T-cell (primary cell): Measurements from ENCODE around the gene SPRN. TPM values are rescaled to one million over a fixed set of nuclear protein-coding genes. Genes with fewer than 3 reads are reported as not detected.

Experiments
- ATAC-seq, 4 experiments: fragments of 200-7000 bp in 3 of 4; fragments of 150-1000 bp in 1 of 4; cut with Tn5 transposase; replicated peaks in 1 of 4; 1 replicate in 3 of 4; 2 replicates in 1 of 4; pipeline ENCODE4 v1.10.0; 2021; ENCODE audit warnings: moderate library complexity in 3 of 4, mild to moderate bottlenecking in 2 of 4, moderate number of reproducible peaks in 1 of 4
- CTCF ChIA-PET, 2 donors: fragments of 300-600 bp; sonication (Branson Sonifier 250); formaldehyde crosslinking; loops; one replicate each; lab custom pipeline; 2022; ENCODE audit warnings: antibody characterized with exemption in 2 of 2; lab: Charles Lee
- POLR2A ChIA-PET, 2 donors: fragments of 300-600 bp; sonication (Branson Sonifier 250); formaldehyde crosslinking; loops; one replicate each; lab custom pipeline; 2022; ENCODE audit warnings: antibody characterized with exemption in 2 of 2; lab: Charles Lee
- DNase-seq, 35 experiments: peaks; one replicate each; pipeline versions ENCODE4 v3.0.0 to v3.0.0-alpha.2; 2013 to 2023
- H3K27ac ChIP-seq: one replicate; pipeline ENCODE4 v1.5.1; 2013; ENCODE audit warnings: low read length
- H3K27me3 ChIP-seq, 2 experiments: replicated peaks in 1 of 2; 1 replicate in 1 of 2; 2 replicates in 1 of 2; pipeline versions ENCODE4 v1.6.1 to v1.7.0; 2013; ENCODE audit warnings: low read length in 1 of 2, mixed read lengths in 1 of 2; ENCODE audit not compliant: control insufficient read depth in 2 of 2, insufficient read depth in 2 of 2; ENCODE audit errors: extremely low read depth in 1 of 2
- H3K36me3 ChIP-seq, 2 donors: 1 replicate in 1 of 2; 2 replicates in 1 of 2; pipeline versions ENCODE4 v1.6.1 to v1.7.0; 2013; ENCODE audit warnings: low read length in 1 of 2; ENCODE audit not compliant: control insufficient read depth in 2 of 2, insufficient read depth in 1 of 2; ENCODE audit errors: extremely low read depth in 1 of 2
- H3K4me1 ChIP-seq, 2 experiments: 1 replicate in 1 of 2; 2 replicates in 1 of 2; pipeline versions ENCODE4 v1.6.1 to v1.7.0; 2013; ENCODE audit warnings: low read length in 2 of 2, mixed read lengths in 1 of 2; ENCODE audit not compliant: insufficient read depth in 2 of 2, control insufficient read depth in 1 of 2; ENCODE audit errors: extremely low read depth in 1 of 2
- H3K4me3 ChIP-seq, 2 donors: 1 replicate in 1 of 2; 2 replicates in 1 of 2; pipeline versions ENCODE4 v1.5.1 to v1.7.0; 2013; ENCODE audit warnings: mild to moderate bottlenecking in 2 of 2, low read length in 1 of 2, moderate library complexity in 1 of 2; ENCODE audit not compliant: control insufficient read depth in 1 of 2; ENCODE audit errors: extremely low read depth in 1 of 2
- H3K9me3 ChIP-seq: 2 replicates; pipeline ENCODE4 v1.7.0; 2013
- H3K27ac Mint-ChIP-seq, 2 donors: one replicate each; pipeline ENCODE4 v1.8.0; 2020 to 2021; ENCODE audit warnings: mild to moderate bottlenecking in 2 of 2, mixed read lengths in 2 of 2
- H3K27me3 Mint-ChIP-seq, 2 donors: one replicate each; pipeline ENCODE4 v1.8.0; 2021 to 2022; ENCODE audit warnings: mixed read lengths in 2 of 2
- H3K36me3 Mint-ChIP-seq: one replicate; pipeline ENCODE4 v1.8.0; 2021; ENCODE audit warnings: mixed read lengths
- H3K4me1 Mint-ChIP-seq, 3 donors: one replicate each; pipeline ENCODE4 v1.8.0; 2020 to 2022; ENCODE audit warnings: mixed read lengths in 3 of 3, mild to moderate bottlenecking in 1 of 3
- H3K4me3 Mint-ChIP-seq, 3 donors: one replicate each; pipeline ENCODE4 v1.8.0; 2020 to 2022; ENCODE audit warnings: mild to moderate bottlenecking in 3 of 3, mixed read lengths in 3 of 3, moderate library complexity in 3 of 3
- H3K9me3 Mint-ChIP-seq, 3 donors: one replicate each; pipeline ENCODE4 v1.8.0; 2020 to 2022; ENCODE audit warnings: mixed read lengths in 3 of 3
- WGBS: methylation state at CpG from one replicate; pipeline ENCODE4 v1.1.5; 2013; ENCODE audit warnings: missing lambda C conversion rate; ENCODE audit not compliant: insufficient coverage; 5-methylcytosine and 5-hydroxymethylcytosine counted together
- total RNA-seq, 35 experiments: library from RNA in 6 of 35; stranded (reverse) in 6 of 35; fragments of 120-200 nt in 1 of 35; gene quantifications; one replicate each; pipeline versions ENCODE4 v1.2.1 to v1.2.4 and lab custom pipeline; 2013 to 2026

Gene SPRN
- total RNA-seq, 5 donors from 2014 or later (not counting 1 experiment from before 2014, with no cell fraction given) = 0.06 to 0.12 TPM; not detected in 3

DNA sequence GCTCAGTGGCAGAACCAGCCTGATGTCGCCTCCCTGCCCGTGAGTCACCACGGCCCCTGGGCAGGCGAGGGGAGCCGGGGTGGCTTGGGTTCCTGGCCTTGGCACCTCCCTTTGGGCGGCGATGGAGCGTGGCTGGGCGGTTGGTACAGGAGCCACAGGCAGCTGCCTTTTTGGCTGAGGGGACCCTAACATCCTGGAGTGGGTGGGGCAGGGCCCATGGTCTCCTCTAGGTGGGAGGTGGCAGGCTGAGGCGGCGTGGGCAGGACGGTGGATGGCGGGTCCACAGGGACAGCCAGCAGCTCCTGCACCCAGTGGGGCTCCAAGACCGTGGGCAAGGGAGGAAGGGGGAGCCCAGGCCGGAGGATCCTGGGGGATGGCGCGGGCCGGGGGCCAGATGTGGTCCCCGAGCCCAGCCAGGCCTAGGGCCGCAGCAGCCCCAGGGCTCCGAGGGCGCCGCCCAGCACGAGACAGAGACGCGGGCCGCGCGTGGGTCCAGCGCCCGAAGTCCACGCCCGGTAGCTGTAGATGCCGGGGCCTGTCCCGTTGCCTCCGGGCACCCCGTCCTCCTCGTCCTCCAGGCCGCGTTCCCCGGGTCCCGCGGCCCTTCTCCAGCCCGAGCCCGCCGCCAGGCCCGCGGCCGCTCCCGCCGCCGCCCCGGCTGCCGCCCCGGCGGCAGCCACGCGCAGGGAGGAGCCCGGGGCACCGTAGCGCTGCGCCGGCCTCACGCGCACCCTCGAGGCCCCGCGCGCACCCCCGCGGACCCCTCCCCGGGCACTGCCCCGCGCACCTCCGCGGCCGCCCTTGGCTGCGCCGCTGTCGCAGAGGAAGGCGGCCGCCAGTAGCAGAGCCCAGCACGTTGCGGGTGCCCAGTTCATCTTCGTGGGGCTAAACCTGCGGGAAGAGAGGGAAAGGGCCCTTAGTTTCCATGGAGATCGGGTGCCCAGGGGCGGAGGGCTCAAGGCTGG is 1.3 kb downstream of the SPRN start:
- Mint-ChIP-seq H3K36me3 (peaks cover 6% of the 10 kb centered on the region), H3K9me3 (peaks cover 0 to under 1% (median 0%) of the 10 kb centered on the region in 3 donors), H3K27me3 (peaks cover 0 to 10% of the 10 kb centered on the region in 2 donors), H3K27ac (no peak overlapping the region), H3K4me3 (peak overlapping the region in 2 of 3 donors; percentile 21 to 67), H3K4me1 (peaks cover 0 to 6% (median 0%) of the 10 kb centered on the region in 3 donors)
- WGBS = 18% methylated on average over 82 of the region's 88 CpGs
- DNase-seq = no peak
- no peak overlapping the region for H3K27ac ChIP-seq
- H3K9me3 ChIP-seq = no peaks in the 10 kb centered on the region
- peaks cover 0 to 23% of the 10 kb centered on the region in 2 experiments for H3K27me3 ChIP-seq
- H3K4me3 ChIP-seq = no peak overlapping the region
- H3K36me3 ChIP-seq = peaks cover 0 to 13% of the 10 kb centered on the region in 2 donors
- POLR2A ChIA-PET = no interaction called here
- H3K4me1 ChIP-seq = peaks cover 0 to 8% of the 10 kb centered on the region in 2 experiments
- CTCF ChIA-PET = no interaction called here
- peak; percentile 30 to 56 (median 48) for ATAC-seq

DNA sequence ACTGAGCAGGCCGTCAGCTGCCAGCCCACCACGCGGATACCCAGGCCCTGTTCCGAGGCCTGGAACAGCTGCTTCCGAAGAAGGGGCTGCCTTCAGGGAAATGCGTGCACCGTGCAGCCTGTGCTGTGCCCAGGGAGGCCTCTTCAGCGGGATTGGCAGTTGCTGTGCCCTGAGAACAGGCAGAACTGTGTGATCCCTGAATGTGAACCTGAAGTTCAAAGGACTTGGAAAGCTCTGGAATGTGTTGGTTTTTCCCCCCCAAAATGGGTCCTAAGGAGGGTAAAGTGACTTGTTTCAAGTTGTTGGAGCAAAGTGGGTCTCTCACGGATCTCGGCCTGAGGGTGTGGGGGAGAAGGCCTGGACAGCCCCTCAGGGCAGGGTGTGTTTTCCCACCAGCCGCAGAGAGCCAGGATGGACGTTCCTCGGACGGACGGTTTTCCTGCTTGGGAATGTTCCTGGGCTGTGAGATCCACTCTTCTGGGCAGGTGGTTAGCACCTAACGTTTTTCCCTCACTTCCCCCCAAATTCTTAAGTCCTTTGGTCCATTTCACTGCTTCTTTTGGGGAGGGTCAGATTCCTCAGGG is 2.1 kb downstream of the SPRN start:
- Mint-ChIP-seq H3K4me3 (peak overlapping the region in 1 of 3 donors; percentile 50), H3K36me3 (peaks cover 6% of the 10 kb centered on the region)

GRCh38 chr10:133421336-133422222 is 2.8 kb downstream of the SPRN start:
- Mint-ChIP-seq H3K4me3 (peak overlapping the region in 1 of 3 donors; percentile 50), H3K36me3 (peaks cover 6% of the 10 kb centered on the region), H3K27me3 (peaks cover 0 to 10% of the 10 kb centered on the region in 2 donors), H3K4me1 (peaks cover 0 to 6% (median 0%) of the 10 kb centered on the region in 3 donors), H3K27ac (no peak overlapping the region), H3K9me3 (no peaks in the 10 kb centered on the region)
- no peak for DNase-seq
- H3K27ac ChIP-seq = no peak overlapping the region
- no peak for ATAC-seq
- peaks cover 0 to 8% of the 10 kb centered on the region in 2 experiments for H3K4me1 ChIP-seq
- ChIA-PET CTCF (no interaction called here), POLR2A (no interaction called here)
- peaks cover 0 to 23% of the 10 kb centered on the region in 2 experiments for H3K27me3 ChIP-seq
- H3K4me3 ChIP-seq = no peak overlapping the region
- H3K36me3 ChIP-seq = peaks cover 0 to 13% of the 10 kb centered on the region in 2 donors
- H3K9me3 ChIP-seq = no peaks in the 10 kb centered on the region
- WGBS = 95% methylated on average over 13 of the region's 17 CpGs

More for the DNA sequence above, 2.1 kb downstream of the SPRN start:
- Mint-ChIP-seq H3K4me1 (peaks cover 0 to 6% (median 0%) of the 10 kb centered on the region in 3 donors), H3K9me3 (no peaks in the 10 kb centered on the region), H3K27ac (no peak overlapping the region), H3K27me3 (peaks cover 0 to 10% of the 10 kb centered on the region in 2 donors)
- 97% methylated on average over 11 of the region's 16 CpGs for WGBS
- Histone ChIP-seq H3K27ac (no peak overlapping the region), H3K27me3 (peaks cover 0 to 23% of the 10 kb centered on the region in 2 experiments), H3K4me3 (no peak overlapping the region), H3K4me1 (peaks cover 0 to 8% of the 10 kb centered on the region in 2 experiments), H3K36me3 (peaks cover 0 to 13% of the 10 kb centered on the region in 2 donors), H3K9me3 (no peaks in the 10 kb centered on the region)
- CTCF ChIA-PET = no interaction called here
- DNase-seq (no peak), ATAC-seq (no peak)
- POLR2A ChIA-PET = no interaction called here

DNA sequence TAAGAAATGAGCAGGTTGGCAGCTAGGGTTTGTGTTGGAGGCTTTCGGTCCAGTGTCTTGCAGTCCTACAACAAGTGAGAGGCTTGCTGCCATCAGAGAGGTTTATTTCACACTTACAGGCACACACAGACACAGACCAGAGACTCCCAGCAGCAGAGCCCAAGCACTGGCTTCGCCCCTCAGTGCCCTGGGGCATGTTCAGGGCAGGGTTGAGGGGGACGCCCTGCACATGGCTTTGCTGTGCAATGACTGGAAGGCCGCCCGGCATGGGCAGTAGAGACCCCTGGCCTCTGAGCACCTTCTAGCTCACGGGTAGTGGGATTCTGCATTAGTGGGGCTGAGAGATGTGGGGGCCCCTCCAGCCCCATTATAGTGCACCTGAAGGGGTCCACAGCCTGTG is 3.8 kb downstream of the SPRN start:
- Histone ChIP-seq H3K27ac (no peak overlapping the region), H3K9me3 (no peaks in the 10 kb centered on the region), H3K36me3 (peaks cover 0 to 15% of the 10 kb centered on the region in 2 donors), H3K27me3 (peaks cover 0 to 23% of the 10 kb centered on the region in 2 experiments), H3K4me1 (peaks cover 0 to 8% of the 10 kb centered on the region in 2 experiments), H3K4me3 (no peak overlapping the region)
- peaks cover 13% of the 10 kb centered on the region for H3K36me3 Mint-ChIP-seq
- H3K27me3 Mint-ChIP-seq = peaks cover 0 to 10% of the 10 kb centered on the region in 2 donors
- H3K4me3 Mint-ChIP-seq = no peak overlapping the region
- ChIA-PET CTCF (no interaction called here), POLR2A (no interaction called here)
- 78% methylated on average over 5 of the region's 6 CpGs for WGBS
- DNase-seq = no peak
- ATAC-seq = no peak
- H3K27ac Mint-ChIP-seq = no peak overlapping the region
- peaks cover 0 to 2% (median 0%) of the 10 kb centered on the region in 3 donors for H3K9me3 Mint-ChIP-seq
- peaks cover 0 to 6% (median 0%) of the 10 kb centered on the region in 3 donors for H3K4me1 Mint-ChIP-seq

GRCh38 chr10:133420028-133420427 is 4.4 kb downstream of the SPRN start:
- Mint-ChIP-seq H3K4me1 (peaks cover 0 to 10% (median 0%) of the 10 kb centered on the region in 3 donors), H3K4me3 (no peak overlapping the region), H3K9me3 (peaks cover 0 to 5% (median 0%) of the 10 kb centered on the region in 3 donors), H3K27ac (no peak overlapping the region), H3K36me3 (peaks cover 18% of the 10 kb centered on the region), H3K27me3 (peaks cover 0 to 10% of the 10 kb centered on the region in 2 donors)
- Histone ChIP-seq H3K4me1 (peaks cover 0 to 8% of the 10 kb centered on the region in 2 experiments), H3K27me3 (peaks cover 0 to 20% of the 10 kb centered on the region in 2 experiments), H3K9me3 (no peaks in the 10 kb centered on the region), H3K27ac (no peak overlapping the region), H3K4me3 (no peak overlapping the region), H3K36me3 (peaks cover 0 to 19% of the 10 kb centered on the region in 2 donors)
- ChIA-PET POLR2A (no interaction called here), CTCF (no interaction called here)
- ATAC-seq (no peak), DNase-seq (no peak)
- WGBS = 93% methylated on average over 14 of the region's 17 CpGs
